Superior temporal gyrus (tissue), 1 donor: ENCODE measurements around the gene IL11RA.
A peak's percentile ranks its signal among the peaks of the same experiment; 100 is the strongest.

Source experiments
- DNase-seq: peaks from one replicate; pipeline ENCODE4 v3.0.0-alpha.2; 2016; ENCODE audit errors: extremely low spot score

Gene IL11RA

GRCh38 chr9:34686231-34686630 is 34.2 kb downstream of the IL11RA start:
- DNase-seq: no peak

- no peak for DNase-seq
These were observed 34.7 kb downstream of the IL11RA start for GRCh38 chr9:34686732-34687131.

- no peak for DNase-seq
These were observed 35.5 kb downstream of the IL11RA start for GRCh38 chr9:34687276-34688030.

GRCh38 chr9:34688329-34689115 is 36.5 kb downstream of the IL11RA start:
- no peak for DNase-seq

GRCh38 chr9:34689116-34689470 is 37.1 kb downstream of the IL11RA start:
- no peak for DNase-seq

- no peak for DNase-seq
These were observed 37.5 kb downstream of the IL11RA start for GRCh38 chr9:34689512-34689911.

GRCh38 chr9:34690983-34691935 is 39.3 kb downstream of the IL11RA start, which contains the start of gene CCL19:
Gene CCL19 (minus strand): TSS chr9:34691276. CDS start chr9:34691139, 137 bp downstream.
- DNase-seq: no peak

- DNase-seq: no peak
These were observed 39.9 kb downstream of the IL11RA start for GRCh38 chr9:34691936-34692315.

GRCh38 chr9:34693560-34693959 is 41.6 kb downstream of the IL11RA start:
- DNase-seq: no peak

- no peak for DNase-seq
These were observed 42.8 kb downstream of the IL11RA start for GRCh38 chr9:34694811-34695210.

- peak; percentile 73 for DNase-seq
These were observed 49.2 kb downstream of the IL11RA start for GRCh38 chr9:34701023-34701768.

- DNase-seq: peak; percentile 90
These were observed 50.1 kb downstream of the IL11RA start for GRCh38 chr9:34701769-34702736.

GRCh38 chr9:34707130-34707529 is 55.1 kb downstream of the IL11RA start:
- DNase-seq: no peak

GRCh38 chr9:34709196-34709978 is 57.4 kb downstream of the IL11RA start:
- DNase-seq: no peak

GRCh38 chr9:34710023-34710422 is 58.0 kb downstream of the IL11RA start, which contains the start of gene CCL21:
Gene CCL21 (minus strand): TSS chr9:34710136. CDS start chr9:34710066, 70 bp downstream.
- no peak for DNase-seq
